HAP-1 (cell line): ENCODE measurements around the gene CYB5D1.

ENCODE experiments used
- DNase-seq, 2 experiments: peaks; one replicate each; pipeline ENCODE4 v3.0.0-alpha.2; 2016 to 2020; ENCODE audit warnings: low spot score in 2 of 2
- H3K27me3 ChIP-seq: fragments of 250-450 bp; sonication (Bioruptor Pico); 2 replicates; pipeline ENCODE4 v1.5.1; 2020; ENCODE audit warnings: low read depth, mild to moderate bottlenecking, moderate library complexity
- H3K36me3 ChIP-seq: fragments of 250-450 bp; sonication (Bioruptor Pico); replicated peaks from 2 replicates; pipeline ENCODE4 v1.5.1; 2020; ENCODE audit warnings: mild to moderate bottlenecking
- H3K4me1 ChIP-seq: fragments of 250-450 bp; sonication (Bioruptor Pico); 2 replicates; pipeline ENCODE4 v1.5.1; 2020; ENCODE audit warnings: mild to moderate bottlenecking
- H3K4me3 ChIP-seq: fragments of 250-450 bp; sonication (Bioruptor Pico); 2 replicates; pipeline ENCODE4 v1.5.1; 2020; ENCODE audit warnings: mild to moderate bottlenecking, moderate library complexity
- H3K9me3 ChIP-seq: fragments of 250-450 bp; sonication (Bioruptor Pico); 2 replicates; pipeline ENCODE4 v1.5.1; 2020; ENCODE audit warnings: mild to moderate bottlenecking, moderate library complexity
- in situ Hi-C: fragments of 300-500 bp; cut with MboI; formaldehyde crosslinking; loops from 3 replicates; pipeline ENCODE4 v1.14.3; 2020; ENCODE audit warnings: low sequenced_read_pairs, inconsistent platforms, mixed read lengths

The CYB5D1 gene

GRCh38 chr17:7910281-7910680 is 52.5 kb downstream of the CYB5D1 start:
- H3K36me3 ChIP-seq, result peaks cover 62% of the 10 kb centered on the region

GRCh38 chr17:7910711-7911110 is 52.9 kb downstream of the CYB5D1 start:
- Histone ChIP-seq H3K4me1 (peaks cover 12% of the 10 kb centered on the region), H3K36me3 (peaks cover 59% of the 10 kb centered on the region)

More at GRCh38 chr17:7910281-7910680, 52.5 kb downstream of the CYB5D1 start:
- Histone ChIP-seq H3K4me3 (no peak overlapping the region), H3K9me3 (no peaks in the 10 kb centered on the region), H3K4me1 (peaks cover 9% of the 10 kb centered on the region), H3K27me3 (no peaks in the 10 kb centered on the region)
- DNase-seq, result no peak
- in situ Hi-C loops, result loop anchor here (10.0 kb wide), 1 partner anchor 75 kb away; no protein-coding TSS in a partner anchor

DNA sequence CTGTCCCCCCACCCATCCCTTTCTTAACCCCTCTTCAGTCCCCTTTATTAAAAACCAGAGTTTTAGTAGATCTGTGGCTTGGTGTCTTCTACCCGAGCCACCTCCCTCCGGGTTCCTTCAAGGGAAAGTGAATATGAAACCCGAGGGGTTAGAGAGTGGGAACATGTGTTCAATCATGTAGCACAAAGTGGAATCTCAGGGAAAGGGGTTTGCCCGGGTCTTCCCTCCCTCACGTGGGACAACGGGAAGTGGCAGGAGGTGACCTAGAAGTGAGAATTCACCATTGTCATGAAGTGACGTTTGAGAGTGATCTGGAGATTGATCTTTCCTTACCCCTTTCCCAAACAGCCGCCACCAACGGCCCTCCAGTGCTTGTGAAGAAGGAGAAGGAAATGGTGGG is 53.3 kb downstream of the CYB5D1 start:
- DNase-seq, result no peak
- peaks cover under 1% of the 10 kb centered on the region; the same call in 1 of the 2 replicates for H3K9me3 ChIP-seq
- H3K4me1 ChIP-seq, result peaks cover 14% of the 10 kb centered on the region
- in situ Hi-C loops, result loop anchor here (10.0 kb wide), 1 partner anchor 74 kb away; no protein-coding TSS in a partner anchor
- H3K27me3 ChIP-seq, result no peaks in the 10 kb centered on the region
- H3K4me3 ChIP-seq, result no peak overlapping the region
- H3K36me3 ChIP-seq, result peaks cover 55% of the 10 kb centered on the region

More at GRCh38 chr17:7910711-7911110, 52.9 kb downstream of the CYB5D1 start:
- Histone ChIP-seq H3K4me3 (no peak overlapping the region), H3K27me3 (no peaks in the 10 kb centered on the region), H3K9me3 (no peaks in the 10 kb centered on the region)
- in situ Hi-C loops, result loop anchor here (10.0 kb wide), 1 partner anchor 74 kb away; no protein-coding TSS in a partner anchor
- DNase-seq, result no peak
